ENCODE results near the gene PIEZO2.

Gene PIEZO2

GRCh38 chr18:10977042-10977441, 172.3 kb downstream of the PIEZO2 start:
- Histone ChIP-seq H3K27me3 (ENCODE audit: insufficient read depth, poor library complexity, severe bottlenecking) (peaks cover 2% of the 10 kb centered on the region), H3K27ac (replicated peaks) (no peak overlapping the region), H3K4me3 (replicated peaks; ENCODE audit: insufficient read depth, low read length) (no peak overlapping the region)
- TF ChIP-seq CTCF (IDR thresholded peaks at IDR 0.05; ENCODE audit: insufficient read depth, low read length) (no peak), POLR2AphosphoS5 (IDR thresholded peaks at IDR 0.05; ENCODE audit: low read depth) (no peak), SPI1 (IDR thresholded peaks at IDR 0.05; ENCODE audit: borderline replicate concordance, low read depth) (no peak), GABPA (IDR thresholded peaks at IDR 0.05; ENCODE audit: low read depth) (no peak)
- TF ChIP-seq, protein P1, sequence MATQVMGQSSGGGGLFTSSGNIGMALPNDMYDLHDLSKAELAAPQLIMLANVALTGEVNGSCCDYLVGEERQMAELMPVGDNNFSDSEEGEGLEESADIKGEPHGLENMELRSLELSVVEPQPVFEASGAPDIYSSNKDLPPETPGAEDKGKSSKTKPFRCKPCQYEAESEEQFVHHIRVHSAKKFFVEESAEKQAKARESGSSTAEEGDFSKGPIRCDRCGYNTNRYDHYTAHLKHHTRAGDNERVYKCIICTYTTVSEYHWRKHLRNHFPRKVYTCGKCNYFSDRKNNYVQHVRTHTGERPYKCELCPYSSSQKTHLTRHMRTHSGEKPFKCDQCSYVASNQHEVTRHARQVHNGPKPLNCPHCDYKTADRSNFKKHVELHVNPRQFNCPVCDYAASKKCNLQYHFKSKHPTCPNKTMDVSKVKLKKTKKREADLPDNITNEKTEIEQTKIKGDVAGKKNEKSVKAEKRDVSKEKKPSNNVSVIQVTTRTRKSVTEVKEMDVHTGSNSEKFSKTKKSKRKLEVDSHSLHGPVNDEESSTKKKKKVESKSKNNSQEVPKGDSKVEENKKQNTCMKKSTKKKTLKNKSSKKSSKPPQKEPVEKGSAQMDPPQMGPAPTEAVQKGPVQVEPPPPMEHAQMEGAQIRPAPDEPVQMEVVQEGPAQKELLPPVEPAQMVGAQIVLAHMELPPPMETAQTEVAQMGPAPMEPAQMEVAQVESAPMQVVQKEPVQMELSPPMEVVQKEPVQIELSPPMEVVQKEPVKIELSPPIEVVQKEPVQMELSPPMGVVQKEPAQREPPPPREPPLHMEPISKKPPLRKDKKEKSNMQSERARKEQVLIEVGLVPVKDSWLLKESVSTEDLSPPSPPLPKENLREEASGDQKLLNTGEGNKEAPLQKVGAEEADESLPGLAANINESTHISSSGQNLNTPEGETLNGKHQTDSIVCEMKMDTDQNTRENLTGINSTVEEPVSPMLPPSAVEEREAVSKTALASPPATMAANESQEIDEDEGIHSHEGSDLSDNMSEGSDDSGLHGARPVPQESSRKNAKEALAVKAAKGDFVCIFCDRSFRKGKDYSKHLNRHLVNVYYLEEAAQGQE (IDR thresholded peaks at IDR 0.05; ENCODE audit: insufficient replicate concordance, low read depth): no peak
- no peak for DNase-seq (ENCODE audit: low read depth in 1 of 2, low spot score in 1 of 2)

DNA sequence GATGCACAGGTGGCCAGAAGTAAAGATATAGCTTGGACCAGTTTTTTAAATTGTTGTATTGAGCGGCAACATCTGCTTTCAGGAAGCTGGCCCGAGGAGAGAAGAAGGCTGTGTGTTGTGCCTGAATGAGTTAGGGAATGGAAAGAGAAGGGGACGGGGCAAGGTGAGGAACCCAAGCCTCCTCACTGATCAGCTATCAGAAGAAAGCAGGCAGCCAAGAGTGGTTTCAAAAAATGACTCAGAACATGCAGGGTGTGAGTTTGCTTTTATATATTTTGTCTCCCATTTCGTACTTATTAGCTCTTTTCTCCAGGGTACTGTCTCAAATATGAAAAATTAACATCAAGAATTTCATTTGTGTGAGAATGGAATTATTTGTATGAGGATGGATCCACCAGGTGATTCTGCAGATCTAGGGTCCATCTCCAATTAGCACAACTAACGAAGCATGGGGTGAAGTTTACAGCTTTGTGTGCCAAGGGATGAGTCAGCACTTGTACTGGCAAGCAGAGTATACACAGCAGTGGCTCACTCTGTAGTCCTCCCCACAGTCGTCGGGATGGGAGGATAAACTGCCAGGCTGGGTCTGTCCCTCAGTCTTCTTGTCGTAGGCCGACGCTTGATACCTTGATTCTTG, 175.7 kb downstream of the PIEZO2 start:
- TF ChIP-seq GABPA (IDR thresholded peaks at IDR 0.05; ENCODE audit: low read depth) (no peak), CTCF (IDR thresholded peaks at IDR 0.05; ENCODE audit: insufficient read depth, low read length) (no peak), POLR2AphosphoS5 (IDR thresholded peaks at IDR 0.05; ENCODE audit: low read depth) (no peak), SPI1 (IDR thresholded peaks at IDR 0.05; ENCODE audit: borderline replicate concordance, low read depth) (no peak)
- TF ChIP-seq, protein P1 (IDR thresholded peaks at IDR 0.05; ENCODE audit: insufficient replicate concordance, low read depth): no peak
- Histone ChIP-seq H3K27ac (replicated peaks) (no peak overlapping the region), H3K27me3 (ENCODE audit: insufficient read depth, poor library complexity, severe bottlenecking) (peaks cover 2% of the 10 kb centered on the region), H3K4me3 (replicated peaks; ENCODE audit: insufficient read depth, low read length) (no peak overlapping the region)
- DNase-seq (ENCODE audit: low read depth in 1 of 2, low spot score in 1 of 2): no peak

DNA sequence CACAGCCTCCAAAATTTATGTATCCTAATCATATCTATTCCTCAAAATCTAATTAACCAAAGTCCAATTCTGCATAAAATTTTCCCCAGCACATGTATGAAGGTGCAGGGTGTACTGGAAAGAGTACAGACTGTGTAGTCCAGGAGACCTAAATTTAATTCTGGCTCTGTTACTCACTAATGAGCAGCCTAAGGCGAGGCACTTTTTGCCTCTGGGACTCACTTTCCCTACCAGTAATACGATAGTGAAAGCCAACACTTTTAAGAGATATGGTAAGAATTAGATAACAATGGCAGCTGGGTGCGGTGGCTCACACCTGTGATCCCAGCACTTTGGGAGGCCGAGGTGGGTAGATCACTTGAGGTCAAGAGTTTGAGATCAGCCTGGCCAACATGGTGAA, 177.7 kb downstream of the PIEZO2 start:
- peaks cover 2% of the 10 kb centered on the region for H3K27me3 ChIP-seq (ENCODE audit: insufficient read depth, poor library complexity, severe bottlenecking)
- no peak for DNase-seq (ENCODE audit: low read depth in 1 of 2, low spot score in 1 of 2)
- TF ChIP-seq, protein P1 (IDR thresholded peaks at IDR 0.05; ENCODE audit: insufficient replicate concordance, low read depth): no peak
- TF ChIP-seq GABPA (IDR thresholded peaks at IDR 0.05; ENCODE audit: low read depth) (no peak), POLR2AphosphoS5 (IDR thresholded peaks at IDR 0.05; ENCODE audit: low read depth) (no peak), CTCF (IDR thresholded peaks at IDR 0.05; ENCODE audit: insufficient read depth, low read length) (no peak), SPI1 (IDR thresholded peaks at IDR 0.05; ENCODE audit: borderline replicate concordance, low read depth) (no peak)
- H3K27ac ChIP-seq (replicated peaks): no peak overlapping the region
- no peak overlapping the region for H3K4me3 ChIP-seq (replicated peaks; ENCODE audit: insufficient read depth, low read length)
